ENCODE measurements around the gene KMT2E.
"Not testable (repeated sequence)": the region's sequence is repeated elsewhere in the genome, so short reads cannot be mapped to it uniquely, and the experiment has no call there.

KMT2E gene

DNA sequence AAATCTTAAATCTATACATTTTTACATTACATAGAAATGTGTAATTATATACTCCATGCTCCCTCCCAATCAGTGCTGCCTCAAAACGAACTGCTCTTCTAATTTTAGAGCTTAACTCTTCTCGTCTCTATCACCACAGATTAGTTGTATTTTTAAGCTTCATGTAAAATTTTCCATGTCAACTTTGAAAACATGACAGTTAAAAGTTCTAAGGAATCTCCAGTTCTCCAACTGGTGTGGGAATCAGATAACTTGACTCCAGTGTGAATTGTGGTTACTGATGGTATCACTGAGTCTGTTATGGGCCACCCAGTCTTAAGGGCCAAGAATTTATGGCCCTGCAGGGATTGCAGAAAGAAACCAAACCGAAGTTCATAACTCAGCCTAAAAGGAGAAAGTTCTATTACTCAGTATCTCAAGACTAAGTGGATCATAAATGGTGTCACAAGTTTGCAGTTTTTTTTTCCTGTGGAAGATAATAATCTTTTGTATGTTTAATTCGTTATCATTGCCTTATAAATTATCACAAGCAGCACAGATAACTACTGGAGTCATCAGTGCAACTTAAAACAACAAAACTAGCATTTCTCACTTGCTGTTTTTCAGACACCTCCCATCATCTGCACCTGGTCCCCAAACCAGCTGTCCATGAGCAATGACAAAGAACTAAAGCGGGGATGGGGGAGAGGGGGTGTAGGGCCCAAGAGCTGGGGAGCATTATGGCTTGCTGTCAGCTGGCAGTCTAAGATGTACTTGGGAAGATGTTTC, 31.5 kb upstream of the KMT2E start:
- no peak for DNase-seq

DNA sequence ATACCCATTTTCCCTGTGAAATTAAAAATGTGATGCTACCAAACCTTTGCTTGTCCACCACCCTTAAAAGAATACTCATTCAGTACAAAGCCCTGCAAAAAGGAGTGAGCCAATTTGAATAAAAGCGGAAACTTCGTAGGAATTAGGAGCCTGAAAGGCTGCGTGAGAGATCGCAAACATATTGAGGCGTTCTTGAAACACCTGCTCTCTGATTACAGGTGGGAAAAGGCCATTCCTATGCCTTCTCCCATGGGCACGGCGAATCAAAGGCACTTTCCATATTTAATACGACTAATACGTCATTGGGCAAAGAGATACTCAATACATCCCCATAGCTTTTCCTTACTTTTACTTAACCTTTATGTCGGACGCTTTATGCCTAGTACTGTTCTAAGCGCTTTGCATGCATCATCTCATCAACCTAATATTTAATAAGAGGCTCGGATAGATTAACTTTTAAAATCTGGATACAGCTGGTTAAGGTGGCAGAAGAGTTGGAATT, 30.9 kb upstream of the KMT2E start:
- no peak for DNase-seq

DNA sequence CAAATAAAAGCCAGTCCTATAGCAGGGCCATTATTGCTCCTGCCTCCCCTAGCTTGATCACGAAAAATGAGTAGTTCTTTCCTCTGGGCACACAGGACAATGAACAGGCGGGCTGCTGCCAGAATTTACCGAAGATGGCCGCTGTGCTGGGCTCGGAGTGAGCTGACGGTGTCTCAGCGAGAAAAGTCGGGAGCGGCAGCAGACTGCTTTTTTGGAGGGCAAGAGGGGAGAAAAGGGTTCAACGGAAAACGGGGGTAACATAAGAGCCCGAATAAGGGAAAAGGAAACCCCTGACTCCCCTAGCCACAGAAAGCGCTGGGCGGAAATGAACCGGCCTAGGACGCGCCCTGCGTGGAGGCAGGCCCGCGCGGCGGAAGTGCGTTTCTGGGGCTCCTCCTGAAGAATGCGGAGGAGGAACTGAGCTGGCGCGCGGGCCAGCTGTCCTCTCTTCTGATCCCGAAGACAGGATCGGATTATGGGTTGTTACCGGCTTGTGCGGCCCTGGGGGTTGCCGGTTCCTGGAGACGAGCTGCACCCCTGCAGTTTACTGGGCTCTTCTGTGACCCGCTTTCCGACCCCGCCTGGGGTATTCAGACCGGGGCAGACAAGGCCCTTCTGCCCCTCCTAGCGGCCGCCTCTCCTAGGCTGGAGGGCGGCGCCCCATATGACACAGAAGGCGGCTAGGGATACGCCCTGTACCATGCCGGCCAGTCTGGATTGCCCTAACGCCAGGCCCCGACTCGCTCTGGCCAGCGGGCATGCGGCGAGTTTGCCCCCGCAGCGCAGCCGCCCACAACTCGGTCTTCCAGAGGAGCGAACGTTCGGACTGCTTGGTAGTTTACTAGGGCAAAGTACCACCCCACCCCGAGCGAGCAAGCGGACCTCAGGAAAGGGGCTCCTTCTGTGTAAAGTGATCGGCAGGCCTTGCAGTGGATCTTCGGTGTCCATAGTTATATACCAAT, 30.1 kb upstream of the KMT2E start:
- peak; percentile 95 for DNase-seq

DNA sequence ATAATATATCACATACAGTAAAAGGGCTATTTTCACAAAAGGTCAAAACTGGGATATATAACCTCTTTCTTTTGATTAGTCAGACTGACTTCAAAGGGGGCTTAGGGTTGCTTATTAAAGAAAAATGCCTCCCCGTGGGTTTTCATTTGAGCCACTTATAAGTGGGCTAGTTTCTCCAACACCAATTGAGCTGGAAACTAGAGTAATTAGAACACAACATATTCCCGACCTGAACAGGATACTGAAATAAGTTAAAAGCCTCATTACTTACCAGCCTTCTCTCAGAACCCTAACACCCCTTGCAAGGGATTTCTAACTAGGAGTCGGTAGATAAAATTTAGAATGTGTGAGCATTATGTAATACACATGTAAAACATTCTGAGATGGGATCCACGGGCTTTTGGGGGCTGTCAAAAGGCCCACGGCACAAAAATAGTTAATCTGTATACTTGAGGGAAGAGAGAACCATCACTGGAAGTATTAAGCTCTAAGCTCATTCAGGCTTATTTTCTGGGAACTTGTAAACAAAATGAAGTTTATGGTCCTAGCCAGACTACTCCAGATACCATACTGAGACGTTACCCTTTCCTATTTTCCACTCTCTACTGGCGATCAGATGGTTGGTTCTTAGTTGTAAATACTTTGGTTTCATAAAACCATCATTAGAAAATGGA, 29.3 kb upstream of the KMT2E start:
- DNase-seq, result no peak

DNA sequence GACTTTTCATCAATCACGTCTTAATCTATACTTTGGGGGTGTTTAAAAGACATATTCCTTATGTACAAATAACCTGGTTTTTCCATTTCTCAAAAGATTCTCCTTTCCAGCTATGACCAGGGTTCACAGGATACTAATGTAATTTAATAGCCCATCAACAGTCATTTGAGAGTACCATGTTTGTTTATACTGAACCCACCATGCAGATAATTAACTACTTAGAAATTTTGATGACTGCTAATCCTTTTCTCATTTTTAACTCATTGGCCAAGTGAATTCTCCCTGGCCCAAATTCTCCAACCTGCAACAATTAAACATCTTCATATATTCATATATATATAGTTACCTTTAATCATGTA, 28.8 kb upstream of the KMT2E start:
- no peak for DNase-seq

DNA sequence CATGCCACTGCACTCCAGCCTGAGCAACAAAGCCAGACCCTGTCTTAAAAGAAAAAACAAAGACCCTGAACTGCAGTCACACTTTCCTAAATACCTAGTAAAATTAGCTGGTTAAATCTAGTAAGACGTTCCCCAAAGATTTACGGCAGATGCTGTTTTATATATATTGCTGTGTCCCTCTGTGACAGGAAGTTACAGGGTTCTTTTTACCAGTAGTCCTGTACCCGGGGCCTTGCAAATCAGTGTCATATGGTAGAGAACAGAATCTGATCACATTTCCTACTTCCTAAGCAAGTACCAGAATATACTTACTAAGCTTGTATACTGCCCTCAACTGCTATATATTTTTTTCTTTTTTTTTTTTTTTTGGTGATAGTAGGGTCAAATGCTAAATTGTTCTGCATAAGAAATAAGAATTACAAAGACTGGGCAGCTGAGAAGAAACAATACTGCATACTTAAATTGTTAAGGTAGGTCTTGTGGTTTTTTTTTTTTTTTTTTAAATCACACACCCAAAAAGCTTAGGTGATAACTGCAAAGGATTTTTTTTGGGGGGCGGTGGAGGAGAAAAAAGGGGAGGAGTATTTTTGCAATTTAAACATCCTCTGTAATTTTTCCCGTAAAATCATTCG, 27.3 kb upstream of the KMT2E start:
- no peak for DNase-seq

DNA sequence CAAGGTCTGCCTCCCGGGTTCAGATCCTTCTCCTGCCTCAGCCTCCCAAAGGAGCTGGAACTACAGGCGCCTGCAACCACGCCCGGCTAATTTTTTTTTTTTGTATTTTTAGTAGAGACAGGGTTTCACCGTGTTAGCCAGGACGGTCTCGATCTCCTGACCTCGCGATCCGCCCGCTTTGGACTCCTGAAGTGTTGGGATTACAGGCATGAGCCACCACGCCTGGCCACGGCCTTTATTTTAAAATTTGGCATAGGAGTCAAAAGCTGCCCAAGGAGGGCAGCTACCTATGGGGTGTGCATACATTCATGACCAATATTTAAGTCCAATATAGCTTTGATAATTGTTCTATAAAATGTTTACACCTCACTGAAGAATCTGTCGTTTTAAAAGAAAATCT, 26.6 kb upstream of the KMT2E start:
- DNase-seq, result not testable (repeated sequence)

DNA sequence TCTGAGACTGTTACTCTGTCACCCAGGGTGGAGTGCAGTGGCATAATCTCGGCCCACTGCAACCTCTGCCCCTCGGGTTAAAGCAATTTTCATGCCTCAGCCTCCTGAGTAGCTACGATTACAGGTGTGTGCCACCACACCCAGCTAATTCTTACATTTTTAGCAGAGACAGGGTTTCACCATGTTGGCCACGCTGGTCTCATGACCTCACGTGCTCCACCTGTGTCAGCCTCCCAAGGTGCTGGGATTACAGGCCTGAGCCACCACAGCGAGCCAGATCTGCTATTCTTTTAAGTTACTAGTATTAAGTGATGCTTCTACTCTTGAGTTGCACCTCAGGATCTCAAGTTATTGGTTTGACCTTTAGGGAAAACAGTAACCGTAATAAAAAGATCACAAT, 23.0 kb upstream of the KMT2E start:
- no peak for DNase-seq

DNA sequence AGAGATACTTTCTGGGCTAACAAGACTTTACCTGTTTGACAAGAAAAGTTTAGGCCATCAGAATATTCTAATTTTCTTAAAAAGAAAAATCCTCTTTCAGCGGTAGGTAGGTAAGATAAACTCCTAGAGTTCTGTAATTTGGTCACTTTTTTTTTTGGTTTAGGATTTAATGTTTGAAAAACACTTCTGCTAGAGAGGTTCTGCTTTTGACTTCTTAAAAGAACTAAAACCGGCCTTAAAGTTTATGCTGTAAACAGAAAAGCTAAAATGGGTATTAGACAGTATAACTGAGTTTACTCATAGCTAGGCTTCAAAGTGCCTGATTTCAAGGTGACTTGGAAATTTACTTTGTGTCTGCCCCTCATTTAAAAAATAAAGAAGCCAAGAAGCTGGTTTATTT, 21.7 kb upstream of the KMT2E start:
- DNase-seq, result no peak

DNA sequence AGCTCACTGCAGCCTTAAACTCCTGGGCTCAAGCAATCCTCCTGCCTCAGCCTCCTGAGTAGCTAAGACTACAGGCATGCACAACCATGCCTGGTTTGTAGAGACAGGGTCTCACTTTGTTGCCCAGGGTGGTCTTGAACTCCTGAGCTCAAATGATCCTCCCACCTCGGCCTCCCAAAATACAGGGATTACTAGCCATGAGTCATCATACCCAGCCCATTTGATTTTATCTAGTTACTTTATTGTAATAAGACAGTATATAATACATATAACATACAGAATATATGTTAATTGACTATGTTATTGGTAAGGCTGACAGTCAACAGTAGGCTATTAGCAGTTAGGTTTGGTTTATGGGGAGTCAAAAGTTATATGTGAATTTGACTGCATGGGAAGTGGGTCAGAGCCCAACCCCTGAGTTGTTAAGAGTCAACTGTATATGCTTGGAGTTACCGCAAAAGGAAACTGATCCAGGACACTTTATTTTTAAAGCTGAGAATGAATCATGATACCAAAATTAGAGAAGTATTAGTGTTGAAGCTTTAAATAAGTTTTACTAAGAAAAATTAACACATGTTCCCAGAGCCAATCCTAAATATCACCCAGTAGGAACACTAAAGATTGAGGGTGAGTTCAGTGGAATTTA, 20.7 kb upstream of the KMT2E start:
- DNase-seq, result no peak

DNA sequence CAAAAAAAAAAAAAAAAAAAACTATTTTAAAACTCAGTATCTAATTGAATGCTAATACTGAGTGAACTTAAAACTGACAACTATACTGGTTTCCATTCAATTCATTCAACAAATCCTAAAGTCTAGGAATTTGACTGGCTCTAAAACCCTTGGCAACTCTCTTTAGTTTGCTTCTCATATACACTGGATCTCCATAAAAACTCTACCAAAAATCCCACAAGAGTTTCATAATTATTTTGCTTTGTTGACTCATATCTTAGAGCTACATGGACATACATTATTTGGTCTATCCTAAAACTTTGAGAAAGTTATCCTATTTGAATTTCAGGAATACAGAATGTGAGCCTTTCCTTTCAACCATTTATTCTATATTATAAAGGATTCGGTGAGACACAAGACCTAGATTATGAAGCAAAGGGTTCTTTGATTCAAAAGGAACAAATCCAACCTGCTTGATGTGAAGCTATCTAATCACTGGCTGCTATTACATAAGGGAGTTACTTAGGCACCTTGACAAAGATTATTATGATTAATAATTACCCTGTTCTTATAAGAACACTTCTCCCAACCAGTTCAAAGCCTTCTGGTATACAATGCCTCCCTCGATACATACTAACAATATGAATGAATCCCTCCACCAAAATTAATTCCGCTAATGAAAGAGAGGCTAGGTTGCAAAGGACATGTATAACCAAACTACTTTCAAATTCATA, 15.8 kb upstream of the KMT2E start:
- no peak for DNase-seq

DNA sequence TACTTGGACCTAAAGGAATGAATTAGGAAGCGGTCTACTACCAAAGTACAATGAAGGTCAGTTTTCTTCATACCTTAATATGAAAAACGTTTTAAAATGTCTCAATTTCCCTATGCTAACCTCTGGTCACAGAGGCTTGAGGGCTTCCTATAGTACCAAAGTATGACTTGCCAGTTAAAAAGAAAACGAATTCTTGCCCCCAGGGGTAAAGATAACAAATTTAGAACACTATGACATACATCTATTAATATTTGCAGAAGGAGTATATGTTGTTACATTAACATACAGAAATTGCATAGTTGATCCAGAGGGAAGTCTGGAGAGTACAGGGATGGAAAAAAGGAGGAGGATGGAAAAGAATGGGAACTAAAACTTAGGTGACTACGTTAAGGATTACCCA, 13.8 kb upstream of the KMT2E start:
- no peak for DNase-seq

DNA sequence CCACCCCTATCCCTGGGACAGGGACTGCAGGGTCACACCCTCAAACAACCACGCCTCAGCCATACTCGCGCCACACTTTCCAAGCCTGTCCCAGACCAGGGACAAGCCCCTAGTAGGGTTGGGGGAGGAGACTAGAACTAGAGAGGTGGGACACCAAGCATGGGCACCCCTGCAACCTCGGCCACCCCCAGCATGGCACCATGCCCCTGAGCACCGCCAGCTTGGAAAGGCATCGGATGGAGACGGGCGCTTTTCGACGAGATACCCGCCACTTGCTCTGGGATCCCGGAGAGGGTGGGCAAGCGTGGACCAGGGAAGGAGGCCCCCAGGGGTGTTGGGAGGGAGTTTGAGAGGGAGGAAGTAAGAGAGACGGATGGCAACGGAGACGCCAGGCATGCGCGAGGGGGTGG, 13.1 kb upstream of the KMT2E start:
- no peak for DNase-seq

DNA sequence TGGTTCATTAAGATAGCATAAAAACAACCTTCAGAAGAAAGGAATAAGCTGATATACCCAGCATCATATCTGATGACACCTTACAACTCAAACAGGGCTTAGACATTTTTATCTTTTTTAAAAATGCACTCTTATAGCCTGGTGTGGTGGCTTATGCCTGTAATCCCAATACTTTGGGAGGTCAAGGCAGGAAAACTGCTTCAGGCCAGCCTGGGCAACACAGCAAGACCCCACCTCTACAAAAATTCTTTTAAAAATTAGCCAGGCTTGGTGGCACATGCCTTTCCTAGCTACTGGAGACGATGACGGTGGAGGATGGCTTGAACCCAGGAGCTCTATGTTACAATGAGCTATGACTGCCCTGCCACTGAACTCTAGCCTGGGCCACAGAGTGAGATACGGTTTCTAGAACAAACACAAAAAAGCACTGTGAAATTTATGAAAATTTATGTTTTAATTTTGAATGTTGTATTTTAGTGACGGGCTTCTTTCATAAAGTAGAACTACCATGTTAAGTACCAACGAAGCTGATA, 12.3 kb upstream of the KMT2E start:
- DNase-seq, result no peak

DNA sequence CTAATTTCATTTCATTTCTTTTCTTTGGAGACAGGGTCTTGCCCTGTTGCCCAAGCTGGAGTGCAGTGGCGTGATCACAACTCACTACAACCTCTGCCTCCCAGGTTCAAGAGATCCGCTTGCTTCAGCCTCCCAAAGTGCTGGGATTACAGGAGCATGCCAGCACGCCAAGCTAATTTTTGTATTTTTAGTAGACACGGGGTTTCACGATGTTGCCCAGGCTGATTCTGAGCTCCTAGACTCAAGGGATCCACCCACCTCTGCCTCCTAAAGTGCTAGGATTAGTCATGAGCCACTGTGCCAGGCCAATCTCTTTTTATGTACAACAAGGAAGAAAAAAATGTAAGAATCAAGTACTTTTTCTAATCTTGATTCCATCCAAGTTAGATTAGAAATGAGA, 10.7 kb upstream of the KMT2E start:
- DNase-seq, result peak; percentile 79

DNA sequence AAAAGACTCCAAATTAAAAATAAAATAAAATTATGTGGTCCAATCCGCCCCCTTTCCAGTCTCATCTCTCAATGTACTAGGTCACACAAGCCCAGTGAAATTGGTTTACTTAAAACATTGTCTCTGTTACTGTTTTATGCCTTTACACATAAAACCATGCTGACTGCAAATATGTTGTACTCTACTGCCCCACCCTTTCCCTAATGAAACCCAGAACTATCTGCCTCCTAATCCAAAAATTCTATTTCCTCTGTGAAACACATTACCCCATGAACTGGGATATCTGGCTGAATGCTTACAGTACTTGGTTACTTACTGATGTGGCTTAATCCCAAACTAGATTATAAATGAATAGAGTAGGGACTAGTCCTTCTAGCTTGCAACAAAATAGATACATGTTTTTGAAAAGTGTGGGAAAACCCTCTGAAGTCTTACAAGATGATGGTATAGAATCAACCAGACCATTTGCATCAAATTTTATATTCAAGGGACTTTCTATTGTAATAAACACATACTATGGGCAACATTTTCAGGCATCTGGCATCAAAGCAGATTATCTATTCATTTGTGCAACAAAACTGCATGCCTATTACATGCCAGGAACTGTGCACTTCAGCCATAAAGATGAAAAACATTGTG, 10.0 kb upstream of the KMT2E start:
- no peak for DNase-seq

DNA sequence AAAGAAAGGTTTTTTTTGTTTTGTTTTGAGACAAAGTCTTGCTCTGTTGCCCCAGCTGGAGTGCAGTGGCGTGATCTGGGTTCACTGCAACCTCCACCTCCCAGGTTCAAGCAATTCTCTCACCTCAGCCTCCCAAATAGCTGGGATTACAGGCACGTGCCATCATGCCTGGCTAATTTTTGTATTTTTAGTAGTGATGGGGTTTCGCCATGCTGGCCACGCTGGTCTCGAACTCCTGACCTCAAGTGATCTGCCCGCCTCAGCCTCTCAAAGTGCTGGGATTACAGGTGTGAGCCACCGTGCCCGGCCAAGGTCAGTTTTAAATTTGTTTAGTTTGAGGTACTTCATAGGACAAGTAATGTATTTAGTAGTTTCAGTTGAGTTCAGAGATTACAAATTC, 9.0 kb upstream of the KMT2E start:
- not testable (repeated sequence) for DNase-seq

DNA sequence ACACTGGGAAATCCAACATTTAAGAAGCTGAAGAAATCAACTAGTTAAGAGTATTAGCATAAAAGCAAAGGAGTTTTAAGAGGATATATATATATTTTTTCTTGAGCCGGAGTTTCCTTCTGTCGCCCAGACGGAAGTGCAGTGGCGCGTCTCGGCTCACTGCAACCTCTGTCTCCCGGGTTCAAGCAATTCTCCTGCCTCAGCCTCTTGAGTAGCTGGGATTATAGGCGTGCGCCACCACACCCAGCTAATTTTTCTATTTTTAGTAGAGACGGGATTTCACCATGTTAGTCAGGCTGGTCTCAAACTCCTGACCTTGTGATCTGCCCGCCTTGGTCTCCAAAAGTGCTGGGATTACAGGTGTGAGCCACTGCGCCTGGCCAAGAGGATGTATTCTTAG, 8.5 kb upstream of the KMT2E start:
- DNase-seq, result not testable (repeated sequence)

DNA sequence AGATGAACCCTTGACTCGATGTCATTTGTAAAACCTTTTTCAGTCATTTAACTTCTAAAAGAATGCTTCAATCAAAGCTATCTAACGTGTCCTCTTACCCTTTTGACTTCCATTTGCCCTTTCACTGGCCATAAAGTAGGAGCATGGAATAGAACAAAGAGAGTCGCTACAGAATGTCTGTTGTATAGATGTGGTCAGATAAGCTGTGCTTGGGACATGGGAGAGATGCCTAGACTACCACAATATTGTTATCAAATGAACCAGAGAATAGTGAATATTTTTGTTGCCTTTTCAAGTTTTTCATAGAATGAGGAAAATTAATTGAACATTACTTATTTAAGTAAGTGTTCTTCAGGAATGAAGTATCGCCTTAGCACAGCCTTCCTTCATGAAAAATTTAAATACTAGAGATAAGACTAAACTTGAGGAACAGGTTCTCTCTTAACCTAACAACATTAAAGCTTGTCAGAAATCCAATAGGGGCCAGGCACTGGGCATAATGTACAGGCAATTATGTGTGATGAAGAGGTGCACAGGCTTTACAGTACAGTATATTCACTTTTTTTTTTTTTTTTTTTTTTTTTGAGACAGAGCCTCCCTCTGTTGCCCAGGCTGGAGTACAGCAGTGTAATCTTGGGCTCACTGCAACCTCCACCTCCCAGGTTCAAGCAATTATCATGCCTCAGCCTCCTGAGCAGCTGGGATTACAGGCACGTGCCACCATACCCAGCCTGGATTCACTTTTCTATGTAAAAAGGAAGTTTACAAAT, 7.5 kb upstream of the KMT2E start:
- no peak for DNase-seq

DNA sequence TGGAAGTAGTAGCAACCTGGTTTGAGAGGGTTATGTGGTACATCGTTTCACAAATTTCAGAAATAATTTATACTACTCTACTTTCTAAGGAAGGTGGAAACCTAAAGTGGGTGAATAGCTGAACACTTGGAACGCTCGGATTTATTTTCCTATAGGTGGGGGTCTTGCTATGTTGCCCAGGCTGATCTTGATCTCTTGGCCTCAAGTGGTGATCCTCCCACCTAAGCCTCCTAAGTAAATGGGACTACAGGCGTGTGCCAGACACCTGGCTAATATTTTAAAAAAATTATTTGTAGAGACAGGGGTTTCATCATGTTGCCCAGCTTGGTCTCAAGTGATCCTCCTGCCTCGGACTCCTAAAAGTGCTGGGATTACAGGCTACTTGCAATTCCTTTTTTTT, 6.7 kb upstream of the KMT2E start:
- DNase-seq, result no peak

Data from activated effector memory CD4-positive, alpha-beta T cell treated with anti-CD3 and anti-CD28 coated beads, Interleukin-2, amount 50 U/mL, for 16 hours (primary cell).